SK-N-SH (cell line): ENCODE results near the gene SETDB2. TPM values are rescaled to one million over a fixed set of nuclear protein-coding genes. Genes with fewer than 3 reads are reported as not detected.

ENCODE experiments used
- CTCF ChIA-PET: fragments of 300-600, 350-600 bp; formaldehyde crosslinking; extraction: SDS; loops from one replicate; lab custom pipeline; 2021; lab: Yijun Ruan, JAX
- POLR2A ChIA-PET: fragments of 350-600 bp; sonication (Branson Sonifier 250); formaldehyde crosslinking; extraction: SDS; loops from one replicate; lab custom pipeline; 2020; ENCODE audit warnings: antibody characterized with exemption, inconsistent platforms; lab: Yijun Ruan, JAX
- DNase-seq: peaks from one replicate; pipeline ENCODE4 v3.0.0; 2012
- H2AFZ ChIP-seq: fragments of 200-600 bp; sonication (generic); 2 replicates; pipeline ENCODE4 v1.8.1; 2016; ENCODE audit warnings: antibody characterized with exemption, mild to moderate bottlenecking, low read depth
- H3F3A ChIP-seq: fragments of 200-600 bp; sonication (generic); replicated peaks from 2 replicates; pipeline ENCODE3; 2016; ENCODE audit warnings: antibody characterized with exemption, mild to moderate bottlenecking; ENCODE audit not compliant: insufficient read depth
- H3K27ac ChIP-seq, 2 experiments: fragments of 200-500 bp in 1 of 2; fragments of 200-600 bp in 1 of 2; sonication (Bioruptor generic) in 1 of 2; sonication (generic), shearing (Covaris generic) in 1 of 2; 2 replicates each; pipeline versions ENCODE4 v1.5.1 to v1.6.1; 2014 to 2016; ENCODE audit warnings: low read depth in 2 of 2, inconsistent platforms in 1 of 2, low read length in 1 of 2, mild to moderate bottlenecking in 1 of 2, mixed read lengths in 1 of 2
- H3K27me3 ChIP-seq: fragments of 200-600 bp; sonication (generic), shearing (Covaris generic); 2 replicates; pipeline ENCODE4 v1.6.1; 2016; ENCODE audit warnings: mixed run types; ENCODE audit not compliant: insufficient read depth
- H3K36me3 ChIP-seq, 2 experiments: fragments of 200-500 bp in 1 of 2; fragments of 200-600 bp in 1 of 2; sonication (Bioruptor generic) in 1 of 2; sonication (generic) in 1 of 2; replicated peaks in 1 of 2; 2 replicates each; pipeline versions ENCODE3 to v1.5.1; 2014 to 2016; ENCODE audit warnings: low read length in 1 of 2, mild to moderate bottlenecking in 1 of 2; ENCODE audit not compliant: insufficient read depth in 2 of 2, control insufficient read depth in 1 of 2
- H3K4me1 ChIP-seq, 2 experiments: fragments of 200-500 bp in 1 of 2; fragments of 200-600 bp in 1 of 2; sonication (Bioruptor generic) in 1 of 2; sonication (generic), shearing (Covaris generic) in 1 of 2; 2 replicates each; pipeline versions ENCODE4 v1.5.1 to v1.6.1; 2014 to 2016; ENCODE audit warnings: low read depth in 1 of 2, low read length in 1 of 2, mixed run types in 1 of 2; ENCODE audit not compliant: insufficient read depth in 2 of 2, control insufficient read depth in 1 of 2
- H3K4me2 ChIP-seq: fragments of 200-600 bp; sonication (generic), shearing (Covaris generic); 2 replicates; pipeline ENCODE4 v1.6.1; 2017; ENCODE audit warnings: mixed run types
- H3K4me3 ChIP-seq, 2 experiments: fragments of 200-500 bp in 1 of 2; fragments of 200-600 bp in 1 of 2; sonication (Bioruptor generic) in 1 of 2; sonication (generic), shearing (Covaris generic) in 1 of 2; 2 replicates each; pipeline versions ENCODE4 v1.5.1 to v1.8.1; 2014 to 2016; ENCODE audit warnings: low read depth in 2 of 2, inconsistent platforms in 1 of 2, low read length in 1 of 2, mild to moderate bottlenecking in 1 of 2, mixed read lengths in 1 of 2, moderate library complexity in 1 of 2
- H3K79me2 ChIP-seq: fragments of 200-600 bp; sonication (generic); 2 replicates; pipeline ENCODE4 v1.8.1; 2017; ENCODE audit warnings: mild to moderate bottlenecking; ENCODE audit not compliant: insufficient read depth
- H3K9ac ChIP-seq: fragments of 200-600 bp; sonication (generic); 2 replicates; pipeline ENCODE4 v1.6.1; 2017; ENCODE audit warnings: mixed run types
- H3K9me2 ChIP-seq: fragments of 200-600 bp; sonication (generic); 2 replicates; pipeline ENCODE4 v1.6.1; 2017; ENCODE audit warnings: mixed run types
- H3K9me3 ChIP-seq: fragments of 200-600 bp; sonication (generic); 2 replicates; pipeline ENCODE4 v1.6.1; 2017; ENCODE audit warnings: mixed run types, mild to moderate bottlenecking, moderate library complexity
- H4K20me1 ChIP-seq: fragments of 200-600 bp; sonication (generic); 2 replicates; pipeline ENCODE4 v1.6.1; 2017; ENCODE audit warnings: mild to moderate bottlenecking, mixed run types; ENCODE audit not compliant: insufficient read depth
- CHD2 ChIP-seq: fragments of 150-350 bp; IDR thresholded peaks from 2 replicates; pipeline ENCODE4 v1.6.1; 2018; ENCODE audit warnings: low read length; ENCODE audit not compliant: partially characterized antibody
- EP300 ChIP-seq, 2 experiments: IDR thresholded peaks; 2 replicates each; pipeline versions ENCODE4 v1.4.0 to v1.6.1; 2012; ENCODE audit warnings: borderline replicate concordance in 1 of 2, low read depth in 1 of 2, low read length in 1 of 2
- FOXJ3 ChIP-seq: sonication (generic); formaldehyde crosslinking; IDR thresholded peaks from 2 replicates; pipeline ENCODE4 v1.5.1; 2020; ENCODE audit warnings: mild to moderate bottlenecking, missing genetic modification reagents
- GABPA ChIP-seq: IDR thresholded peaks from 2 replicates; pipeline ENCODE4 v1.4.0; 2012; ENCODE audit warnings: low read depth, mild to moderate bottlenecking
- IRF3 ChIP-seq: fragments of 150-350 bp; IDR thresholded peaks from 2 replicates; pipeline ENCODE4 v1.6.1; 2016; ENCODE audit warnings: mild to moderate bottlenecking, low read depth, low read length
- JUND ChIP-seq: IDR thresholded peaks from 2 replicates; pipeline ENCODE4 v1.4.0; 2012
- MAX ChIP-seq: IDR thresholded peaks from 2 replicates; pipeline ENCODE4 v1.4.0; 2012; ENCODE audit warnings: low read depth
- NRF1 ChIP-seq: IDR thresholded peaks from 2 replicates; pipeline ENCODE4 v1.6.1; 2012; ENCODE audit warnings: low read depth, mild to moderate bottlenecking, low read length
- RAD21 ChIP-seq: IDR thresholded peaks from 2 replicates; pipeline ENCODE4 v1.6.1; 2012; ENCODE audit warnings: mild to moderate bottlenecking, low read length
- TAF1 ChIP-seq: IDR thresholded peaks from 2 replicates; pipeline ENCODE4 v1.6.1; 2012; ENCODE audit warnings: low read depth, mild to moderate bottlenecking, low read length, moderate library complexity, borderline replicate concordance
- USF1 ChIP-seq: IDR thresholded peaks from 2 replicates; pipeline ENCODE4 v1.4.0; 2012; ENCODE audit warnings: low read depth, borderline replicate concordance
- USF2 ChIP-seq: fragments of 150-350 bp; IDR thresholded peaks from 2 replicates; pipeline ENCODE4 v1.6.1; 2017; ENCODE audit warnings: antibody characterized with exemption, low read length, low read depth, borderline replicate concordance
- ZBTB33 ChIP-seq: IDR thresholded peaks from 2 replicates; pipeline ENCODE4 v1.4.0; 2012; ENCODE audit warnings: low read depth, borderline replicate concordance
- WGBS: methylation state at CpG from one replicate; pipeline ENCODE4 v1.1.6; 2017; ENCODE audit warnings: low lambda C conversion rate; 5-methylcytosine and 5-hydroxymethylcytosine counted together
- polyA plus RNA-seq, 3 experiments: library from polyadenylated mRNA; depleted of rRNA; stranded (reverse); fragments of >200 nt; gene quantifications; 2 replicates each; pipeline ENCODE4 v1.2.3, GENCODE V29; 2012

The SETDB2 gene
- polyA plus RNA-seq, 1 of the 3 experiments (the other 2 are of a cell fraction) = 1.9 TPM

GRCh38 chr13:49395451-49395865, 48.6 kb upstream of the SETDB2 start (continued):
- TF ChIP-seq USF2 (no peak), JUND (no peak)
- TF ChIP-seq, all 33 proteins: peak for 0

- WGBS = 100% methylated on average over 1 of the region's 1 CpG
- ChIA-PET CTCF (no interaction called here), POLR2A (no interaction called here)
- TF ChIP-seq CHD2 (no peak), FOXJ3 (no peak), GABPA (no peak), ZBTB33 (no peak), IRF3 (no peak), RAD21 (no peak), MAX (no peak), USF1 (no peak), TAF1 (no peak), EP300 (IDR thresholded peaks at IDR 0.05; ENCODE audit: borderline replicate concordance in 1 of 2, low read depth in 1 of 2, low read length in 1 of 2) (no peak), NRF1 (no peak)
- Histone ChIP-seq H3K9me3 (no peaks in the 10 kb centered on the region), H3K9me2 (no peaks in the 10 kb centered on the region; the same call in 1 of the 2 replicates), H3F3A (no peaks in the 10 kb centered on the region), H4K20me1 (no peaks in the 10 kb centered on the region), H3K4me1 (no peaks in the 10 kb centered on the region; a peak in 1 of 4 replicates), H3K79me2 (no peaks in the 10 kb centered on the region), H3K4me2 (no peak overlapping the region), H3K4me3 (no peak overlapping the region), H3K27me3 (no peaks in the 10 kb centered on the region), H3K36me3 (no peaks in the 10 kb centered on the region), H3K27ac (no peak overlapping the region), H3K9ac (no peak overlapping the region), H2AFZ (no peak overlapping the region)
- no peak for DNase-seq
These were observed 48.1 kb upstream of the SETDB2 start for GRCh38 chr13:49395878-49396380.
